ENCODE data around the gene CNOT4. TPM values are rescaled to one million over a fixed set of nuclear protein-coding genes. Genes with fewer than 3 reads are reported as not detected.

Gene CNOT4
- total and polyA plus RNA-seq, 12 donors, result 8.7 to 28.1 (median 16.8) TPM

DNA sequence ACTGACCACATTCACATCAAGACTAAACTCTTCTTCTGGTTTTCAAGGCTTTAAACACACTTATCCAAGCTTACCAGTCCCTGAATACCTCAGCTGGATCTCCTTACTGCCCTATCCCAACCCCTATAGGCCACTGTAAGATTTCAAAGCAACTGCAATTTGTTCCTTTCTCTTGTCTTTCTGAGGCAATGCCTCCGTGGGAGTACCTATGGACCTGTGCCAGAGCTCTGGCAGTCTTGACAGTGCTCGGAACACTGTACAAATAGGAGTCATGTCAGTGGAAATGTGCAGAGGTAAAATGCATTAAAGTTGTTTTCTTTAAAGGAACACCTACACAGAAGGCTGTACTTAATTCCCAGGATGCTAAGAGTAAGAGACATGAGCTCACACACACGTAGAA, 124.7 kb downstream of the CNOT4 start:
- Histone ChIP-seq H3K27me3 (no peaks in the 10 kb centered on the region), H3K36me3 (replicated peaks in 1 of 2) (no peaks in the 10 kb centered on the region), H3K4me1 (replicated peaks in 1 of 2) (peaks cover 0 to 8% of the 10 kb centered on the region in 2 donors), H3K4me3 (no peak overlapping the region), H3K9me3 (replicated peaks in 1 of 3) (no peaks in the 10 kb centered on the region), H3K27ac (no peak overlapping the region)
- intact Hi-C loops (cut with DNase I), result no loop called here
- whole genome bisulfite sequencing, 4 donors, result 49 to 65% (median 56%) methylated on average over 3 of the region's 3 CpGs
- TF ChIP-seq, protein P1, sequence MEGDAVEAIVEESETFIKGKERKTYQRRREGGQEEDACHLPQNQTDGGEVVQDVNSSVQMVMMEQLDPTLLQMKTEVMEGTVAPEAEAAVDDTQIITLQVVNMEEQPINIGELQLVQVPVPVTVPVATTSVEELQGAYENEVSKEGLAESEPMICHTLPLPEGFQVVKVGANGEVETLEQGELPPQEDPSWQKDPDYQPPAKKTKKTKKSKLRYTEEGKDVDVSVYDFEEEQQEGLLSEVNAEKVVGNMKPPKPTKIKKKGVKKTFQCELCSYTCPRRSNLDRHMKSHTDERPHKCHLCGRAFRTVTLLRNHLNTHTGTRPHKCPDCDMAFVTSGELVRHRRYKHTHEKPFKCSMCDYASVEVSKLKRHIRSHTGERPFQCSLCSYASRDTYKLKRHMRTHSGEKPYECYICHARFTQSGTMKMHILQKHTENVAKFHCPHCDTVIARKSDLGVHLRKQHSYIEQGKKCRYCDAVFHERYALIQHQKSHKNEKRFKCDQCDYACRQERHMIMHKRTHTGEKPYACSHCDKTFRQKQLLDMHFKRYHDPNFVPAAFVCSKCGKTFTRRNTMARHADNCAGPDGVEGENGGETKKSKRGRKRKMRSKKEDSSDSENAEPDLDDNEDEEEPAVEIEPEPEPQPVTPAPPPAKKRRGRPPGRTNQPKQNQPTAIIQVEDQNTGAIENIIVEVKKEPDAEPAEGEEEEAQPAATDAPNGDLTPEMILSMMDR (IDR thresholded peaks at IDR 0.05), result no peak
- no peak for TF ChIP-seq POLR2A (IDR thresholded peaks at IDR 0.05)
- DNase-seq, result peak in 3 of 7 donors; percentile 12 to 30 (median 24)

DNA sequence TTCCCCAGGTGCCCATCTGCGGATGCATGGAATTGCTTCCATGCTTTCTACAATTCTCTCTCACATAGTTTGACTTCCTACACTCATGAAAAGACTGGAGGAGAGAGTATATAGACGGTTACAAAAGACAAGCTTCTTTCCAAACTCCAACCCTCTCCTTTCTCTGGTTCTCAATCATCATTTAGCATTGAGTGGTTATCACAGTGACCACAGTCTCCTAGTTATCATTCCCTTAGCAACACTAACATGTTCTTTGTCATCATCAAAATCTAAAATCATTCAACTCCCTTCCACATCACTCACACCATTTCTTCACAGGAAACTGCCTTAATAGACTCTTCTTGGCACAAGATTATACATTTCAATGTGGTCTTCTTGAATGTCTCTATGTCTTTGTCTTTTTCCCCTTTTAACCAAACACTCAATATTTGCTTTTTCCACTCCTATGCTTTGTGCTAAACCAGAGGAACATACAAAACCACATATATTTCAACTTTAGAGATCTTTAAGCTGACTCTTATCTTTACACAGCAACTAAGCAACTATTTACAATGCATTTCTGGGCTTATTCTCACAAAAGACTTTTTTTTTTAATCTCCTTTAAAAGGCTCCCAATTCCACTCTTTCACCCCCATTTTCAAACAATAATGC, 126.3 kb downstream of the CNOT4 start:
- Histone ChIP-seq H3K4me3 (no peak overlapping the region), H3K27me3 (no peaks in the 10 kb centered on the region), H3K9me3 (replicated peaks in 1 of 3) (no peaks in the 10 kb centered on the region), H3K4me1 (replicated peaks in 1 of 2) (peaks cover 0 to 8% of the 10 kb centered on the region in 2 donors), H3K36me3 (replicated peaks in 1 of 2) (no peaks in the 10 kb centered on the region), H3K27ac (no peak overlapping the region)
- DNase-seq, result no peak
- WGBS, 4 donors, result 86 to 98% (median 94%) methylated on average over 2 of the region's 2 CpGs
- intact Hi-C loops (cut with DNase I), result no loop called here
- no peak for TF ChIP-seq POLR2A (IDR thresholded peaks at IDR 0.05)

DNA sequence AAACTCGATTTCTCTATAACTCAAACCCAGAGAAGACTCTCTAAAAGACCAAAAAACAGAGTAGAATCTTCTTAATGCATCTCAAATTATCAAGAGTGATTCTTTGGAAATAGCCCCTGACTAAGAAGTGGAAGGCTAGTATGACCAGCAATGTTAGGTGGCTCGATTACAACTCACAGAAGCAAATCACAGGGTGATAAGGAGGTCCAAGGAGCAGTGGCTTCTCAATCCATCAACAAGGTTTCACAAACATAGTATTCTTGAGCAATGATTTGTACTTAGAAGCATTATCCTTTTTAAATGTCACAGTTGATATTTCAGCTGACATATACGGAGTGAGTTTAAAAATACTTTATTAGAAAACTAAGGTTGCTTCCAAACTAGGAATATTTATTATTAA, 127.7 kb downstream of the CNOT4 start:
- Histone ChIP-seq H3K4me3 (no peak overlapping the region), H3K36me3 (replicated peaks in 1 of 2) (no peaks in the 10 kb centered on the region), H3K9me3 (replicated peaks in 1 of 3) (no peaks in the 10 kb centered on the region), H3K27me3 (no peaks in the 10 kb centered on the region), H3K4me1 (replicated peaks in 1 of 2) (peaks cover 0 to 8% of the 10 kb centered on the region in 2 donors), H3K27ac (no peak overlapping the region)
- TF ChIP-seq POLR2A (IDR thresholded peaks at IDR 0.05), result no peak
- TF ChIP-seq, protein P1 (IDR thresholded peaks at IDR 0.05), result no peak
- intact Hi-C loops (cut with DNase I), result no loop called here
- WGBS, 4 donors, result 72 to 84% (median 74%) methylated on average over 3 of the region's 3 CpGs
- no peak for DNase-seq

DNA sequence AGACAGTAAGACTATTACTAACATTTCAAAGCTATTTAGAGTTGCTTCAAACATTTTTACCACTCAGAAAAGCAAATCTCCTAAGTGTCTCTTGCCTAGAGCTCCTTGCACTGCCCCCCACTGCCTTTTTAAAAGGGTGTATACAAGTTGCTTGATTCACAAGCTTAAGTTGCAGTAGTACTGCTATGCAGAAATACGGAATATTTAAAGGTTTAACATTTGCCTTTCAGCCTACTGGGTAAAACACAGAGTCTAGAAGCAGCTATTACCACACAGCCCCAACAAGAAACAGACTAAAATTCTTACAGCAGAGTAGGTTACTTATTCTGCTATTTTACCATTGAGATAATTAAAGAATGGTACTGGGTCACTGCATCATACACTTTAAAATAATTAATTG, 128.5 kb downstream of the CNOT4 start:
- Histone ChIP-seq H3K9me3 (replicated peaks in 1 of 3) (no peaks in the 10 kb centered on the region), H3K4me1 (replicated peaks in 1 of 2) (peaks cover 0 to 8% of the 10 kb centered on the region in 2 donors), H3K27me3 (no peaks in the 10 kb centered on the region), H3K27ac (no peak overlapping the region), H3K4me3 (no peak overlapping the region), H3K36me3 (replicated peaks in 1 of 2) (no peaks in the 10 kb centered on the region)
- no peak for DNase-seq
- intact Hi-C loops (cut with DNase I), result no loop called here
- 94 to 100% (median 98%) methylated on average over 1 of the region's 1 CpG for WGBS, 4 donors
- TF ChIP-seq, protein P1 (IDR thresholded peaks at IDR 0.05), result no peak
- TF ChIP-seq POLR2A (IDR thresholded peaks at IDR 0.05), result no peak

DNA sequence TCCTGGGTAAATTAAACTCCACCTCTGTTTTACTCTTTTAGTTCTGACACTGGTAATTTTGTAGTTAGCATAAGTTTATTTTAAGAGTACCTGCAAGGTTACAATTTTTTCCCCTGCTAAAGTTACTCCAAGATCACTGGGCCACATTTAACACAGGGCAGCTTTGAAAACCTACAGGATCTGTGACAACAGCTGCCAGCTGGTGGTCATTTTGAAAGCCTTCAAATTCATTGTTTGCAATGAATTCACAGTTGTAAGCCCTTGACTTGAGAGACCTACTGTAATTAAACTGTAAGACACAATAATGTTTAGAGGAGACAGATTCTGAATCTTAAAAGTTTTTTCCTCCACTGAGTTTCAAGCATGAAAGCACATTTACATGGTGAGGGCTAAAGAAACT, 129.6 kb downstream of the CNOT4 start:
- no peaks in the 10 kb centered on the region for H3K36me3 ChIP-seq (replicated peaks in 1 of 2)
- H3K9me3 ChIP-seq (replicated peaks in 1 of 3), result no peaks in the 10 kb centered on the region
- no peak for TF ChIP-seq POLR2A (IDR thresholded peaks at IDR 0.05)
- TF ChIP-seq, protein P1 (IDR thresholded peaks at IDR 0.05), result no peak
- H3K27me3 ChIP-seq, result no peaks in the 10 kb centered on the region
- intact Hi-C loops (cut with DNase I), result no loop called here
- peaks cover 0 to 8% of the 10 kb centered on the region in 2 donors for H3K4me1 ChIP-seq (replicated peaks in 1 of 2)
- no peak overlapping the region for H3K4me3 ChIP-seq
- no peak overlapping the region for H3K27ac ChIP-seq
- no peak for DNase-seq

Measured in adrenal gland (tissue), 12 donors.